Common myeloid progenitor, CD34-positive (primary cell): Measurements from ENCODE around the gene TPST2.

Experiments used
- CTCF ChIA-PET: fragments of 350-600 bp; sonication (Branson Sonifier 250); formaldehyde crosslinking; loops from one replicate; lab custom pipeline; 2021; ENCODE audit warnings: antibody characterized with exemption; lab: Charles Lee
- POLR2A ChIA-PET: fragments of 350-600 bp; sonication (Branson Sonifier 250); formaldehyde crosslinking; loops from one replicate; lab custom pipeline; 2021; ENCODE audit warnings: antibody characterized with exemption; lab: Charles Lee
- DNase-seq, 3 donors: peaks; one replicate each; pipeline versions ENCODE4 v3.0.0 to v3.0.0-alpha.2; 2013
- H3K27ac ChIP-seq, 2 experiments: 1 replicate in 1 of 2; 2 replicates in 1 of 2; pipeline ENCODE4 v1.7.0; 2013; ENCODE audit warnings: inconsistent platforms in 2 of 2, low read length in 2 of 2, mild to moderate bottlenecking in 2 of 2, low read depth in 1 of 2, moderate library complexity in 1 of 2; ENCODE audit not compliant: severe bottlenecking in 2 of 2, insufficient read depth in 1 of 2, poor library complexity in 1 of 2
- H3K27me3 ChIP-seq, 5 experiments: replicated peaks in 2 of 5; 1 replicate in 3 of 5; 2 replicates in 2 of 5; pipeline versions ENCODE4 v1.6.1 to v1.7.0; 2013; ENCODE audit warnings: low read length in 4 of 5, mild to moderate bottlenecking in 2 of 5, moderate library complexity in 2 of 5, inconsistent platforms in 1 of 5; ENCODE audit not compliant: insufficient read depth in 5 of 5, control insufficient read depth in 4 of 5
- H3K36me3 ChIP-seq, 4 experiments: 1 replicate in 2 of 4; 2 replicates in 2 of 4; pipeline versions ENCODE4 v1.6.1 to v1.7.0; 2013; ENCODE audit warnings: low read length in 3 of 4, control low read depth in 1 of 4, mild to moderate bottlenecking in 1 of 4; ENCODE audit not compliant: control insufficient read depth in 4 of 4, insufficient read depth in 4 of 4
- H3K4me1 ChIP-seq, 4 experiments: 1 replicate in 3 of 4; 2 replicates in 1 of 4; pipeline versions ENCODE4 v1.6.1 to v1.7.1; 2013; ENCODE audit warnings: low read length in 3 of 4, mild to moderate bottlenecking in 3 of 4, control low read depth in 1 of 4, inconsistent platforms in 1 of 4, moderate library complexity in 1 of 4; ENCODE audit not compliant: control insufficient read depth in 4 of 4, insufficient read depth in 4 of 4; ENCODE audit errors: control extremely low read depth in 1 of 4
- H3K4me3 ChIP-seq, 7 experiments: 1 replicate in 4 of 7; 2 replicates in 3 of 7; pipeline versions ENCODE4 v1.5.1 to v1.7.0; 2013; ENCODE audit warnings: mild to moderate bottlenecking in 7 of 7, low read length in 6 of 7, moderate library complexity in 6 of 7, inconsistent platforms in 2 of 7, low read depth in 2 of 7, control low read depth in 1 of 7; ENCODE audit not compliant: insufficient read depth in 4 of 7, control insufficient read depth in 1 of 7; ENCODE audit errors: extremely low read depth in 1 of 7
- H3K9me3 ChIP-seq, 5 experiments: 1 replicate in 4 of 5; 2 replicates in 1 of 5; pipeline versions ENCODE4 v1.6.1 to v1.7.1; 2013; ENCODE audit warnings: low read length in 4 of 5, mild to moderate bottlenecking in 2 of 5, inconsistent platforms in 1 of 5, low read depth in 1 of 5, moderate library complexity in 1 of 5; ENCODE audit not compliant: control insufficient read depth in 4 of 5, insufficient read depth in 2 of 5; ENCODE audit errors: control extremely low read depth in 1 of 5
- WGBS: methylation state at CpG from one replicate; pipeline ENCODE4 v1.1.5; 2013; ENCODE audit not compliant: insufficient coverage; 5-methylcytosine and 5-hydroxymethylcytosine counted together

TPST2 gene

GRCh38 chr22:26629988-26630761 lies 40.2 kb upstream of the TPST2 start:
- CTCF ChIA-PET = interaction anchor here (2.1 kb wide), 1 partner anchor 12 kb away, joined by 8 read pairs; no protein-coding TSS in a partner anchor
- Histone ChIP-seq H3K27ac (no peak overlapping the region), H3K4me3 (no peak overlapping the region), H3K36me3 (no peaks in the 10 kb centered on the region), H3K27me3 (no peaks in the 10 kb centered on the region), H3K9me3 (no peaks in the 10 kb centered on the region), H3K4me1 (peaks cover 0 to 38% (median 24%) of the 10 kb centered on the region in 4 experiments)
- WGBS = 95% methylated on average over 15 of the region's 18 CpGs
- POLR2A ChIA-PET = no interaction called here
- DNase-seq = no peak

GRCh38 chr22:26624803-26625202 lies 34.9 kb upstream of the TPST2 start:
- Histone ChIP-seq H3K4me3 (no peak overlapping the region), H3K36me3 (no peaks in the 10 kb centered on the region), H3K4me1 (peaks cover 0 to 23% (median 13%) of the 10 kb centered on the region in 4 experiments), H3K9me3 (no peaks in the 10 kb centered on the region), H3K27me3 (no peaks in the 10 kb centered on the region), H3K27ac (no peak overlapping the region)
- WGBS = 90% methylated on average over 12 of the region's 12 CpGs
- DNase-seq = no peak
- CTCF ChIA-PET = interaction anchor here (0.7 to 1.8 kb wide), 3 partner anchors 17 to 122 kb away, joined by 4 read pairs; no protein-coding TSS in a partner anchor
- POLR2A ChIA-PET = no interaction called here

GRCh38 chr22:26623984-26624383 lies 34.1 kb upstream of the TPST2 start:
- DNase-seq = no peak
- ChIA-PET POLR2A (no interaction called here), CTCF (interaction anchor here (0.6 to 1.8 kb wide), 5 partner anchors 9 to 122 kb away, joined by 3 to 4 read pairs (median 4); no protein-coding TSS in a partner anchor)
- Histone ChIP-seq H3K9me3 (no peaks in the 10 kb centered on the region), H3K4me1 (peaks cover 0 to 29% (median 17%) of the 10 kb centered on the region in 4 experiments), H3K27ac (no peak overlapping the region), H3K36me3 (no peaks in the 10 kb centered on the region), H3K4me3 (no peak overlapping the region), H3K27me3 (no peaks in the 10 kb centered on the region)
- 100% methylated on average over 1 of the region's 1 CpG for WGBS

- H3K27me3 ChIP-seq = no peaks in the 10 kb centered on the region
- no peak within 1 kb of the TSS for H3K27ac ChIP-seq
- H3K36me3 ChIP-seq = no peaks in the 10 kb centered on the region
- ChIA-PET CTCF (interaction anchor here (0.7 to 1.3 kb wide), 2 partner anchors 19 to 20 kb away, joined by 3 read pairs; no protein-coding TSS in a partner anchor), POLR2A (no interaction called here)
- DNase-seq = no peak
- 92% methylated on average over 4 of the region's 7 CpGs for WGBS
- H3K9me3 ChIP-seq = no peaks in the 10 kb centered on the region
- no peak within 1 kb of the TSS for H3K4me3 ChIP-seq
- peaks cover 0 to 33% (median 25%) of the 10 kb centered on the region in 4 experiments for H3K4me1 ChIP-seq
Measured at GRCh38 chr22:26621663-26622062, 31.7 kb upstream of the TPST2 start, which contains the start of gene CRYBA4. Gene CRYBA4 (plus strand): TSS chr22:26621963. CDS start chr22:26622597, 634 bp downstream.

GRCh38 chr22:26620197-26620596 lies 30.3 kb upstream of the TPST2 start:
- no peaks in the 10 kb centered on the region for H3K27me3 ChIP-seq
- peaks cover 0 to 46% (median 33%) of the 10 kb centered on the region in 4 experiments for H3K4me1 ChIP-seq
- no peaks in the 10 kb centered on the region for H3K36me3 ChIP-seq
- no peak for DNase-seq
- H3K27ac ChIP-seq = no peak overlapping the region
- ChIA-PET CTCF (interaction anchor here (0.6 kb wide), 1 partner anchor 22 kb away, joined by 3 read pairs; no protein-coding TSS in a partner anchor), POLR2A (no interaction called here)
- 100% methylated on average over 1 of the region's 2 CpGs for WGBS
- H3K4me3 ChIP-seq = no peak overlapping the region
- no peaks in the 10 kb centered on the region for H3K9me3 ChIP-seq

GRCh38 chr22:26619510-26619909 lies 29.6 kb upstream of the TPST2 start:
- CTCF ChIA-PET = no interaction called here
- Histone ChIP-seq H3K27ac (no peak overlapping the region), H3K4me1 (peaks cover 4 to 49% (median 37%) of the 10 kb centered on the region in 4 experiments), H3K9me3 (no peaks in the 10 kb centered on the region), H3K27me3 (no peaks in the 10 kb centered on the region), H3K36me3 (no peaks in the 10 kb centered on the region), H3K4me3 (no peak overlapping the region)
- POLR2A ChIA-PET = no interaction called here
- peak in 1 of 3 donors; percentile 44 for DNase-seq
- WGBS = 66% methylated on average over 5 of the region's 6 CpGs

- Histone ChIP-seq H3K36me3 (no peaks in the 10 kb centered on the region), H3K4me1 (peaks cover 4 to 49% (median 37%) of the 10 kb centered on the region in 4 experiments), H3K27me3 (no peaks in the 10 kb centered on the region), H3K9me3 (no peaks in the 10 kb centered on the region), H3K4me3 (no peak overlapping the region), H3K27ac (peak overlapping the region in 1 of 2 experiments; percentile 52)
- CTCF ChIA-PET = interaction anchor here (0.7 to 2.7 kb wide), 2 partner anchors 12 to 63 kb away, joined by 3 to 10 read pairs; no protein-coding TSS in a partner anchor
- WGBS = 100% methylated on average over 3 of the region's 8 CpGs
- POLR2A ChIA-PET = no interaction called here
- DNase-seq = no peak
Measured at GRCh38 chr22:26618455-26618854, 28.5 kb upstream of the TPST2 start.
